Caco-2 (cell line): ENCODE data around the gene COTL1. TPM values are rescaled to one million over a fixed set of nuclear protein-coding genes. Genes with fewer than 3 reads are reported as not detected.
"Not testable (repeated sequence)": the region's sequence is repeated elsewhere in the genome, so short reads cannot be mapped to it uniquely, and the experiment has no call there.

Experiments used
- BruUV-seq: library from RNA; stranded (reverse); fragments of 400-500 nt; replicated peaks from 2 replicates; lab custom pipeline; 2021; lab: Mats Ljungman, UMichigan
- CTCF ChIA-PET: fragments of 300-600 bp; sonication (Branson Sonifier 250); formaldehyde crosslinking; loops from one replicate; lab custom pipeline; 2022; ENCODE audit warnings: antibody characterized with exemption; lab: Charles Lee
- POLR2A ChIA-PET: fragments of 300-600 bp; sonication (Branson Sonifier 250); formaldehyde crosslinking; loops from one replicate; lab custom pipeline; 2022; ENCODE audit warnings: antibody characterized with exemption; lab: Charles Lee
- DNase-seq, 2 experiments: peaks; one replicate each; pipeline versions ENCODE4 v3.0.0 to v3.0.0-alpha.2; 2020 to 2022
- H3K27me3 ChIP-seq: replicated peaks from 2 replicates; pipeline ENCODE4 v1.6.0; 2011; ENCODE audit warnings: low read length; ENCODE audit not compliant: control insufficient read depth, insufficient read depth
- H3K36me3 ChIP-seq: 2 replicates; pipeline ENCODE4 v1.5.1; 2011; ENCODE audit warnings: low read length; ENCODE audit not compliant: control insufficient read depth, insufficient read depth
- H3K4me1 ChIP-seq: fragments of 250-450 bp; sonication (Bioruptor Pico); 2 replicates; pipeline ENCODE4 v1.5.1; 2020; ENCODE audit warnings: mild to moderate bottlenecking
- H3K4me3 ChIP-seq: 2 replicates; pipeline ENCODE4 v1.5.1; 2011; ENCODE audit warnings: low read depth, mild to moderate bottlenecking, control low read depth, low read length
- H3K9me3 ChIP-seq: fragments of 250-450 bp; sonication (Bioruptor Pico); 2 replicates; pipeline ENCODE4 v1.5.1; 2020; ENCODE audit warnings: mild to moderate bottlenecking, moderate library complexity
- H3K27ac Mint-ChIP-seq: one replicate; pipeline ENCODE4 v1.8.0; 2022; ENCODE audit warnings: mixed read lengths; ENCODE audit not compliant: unreplicated experiment
- H3K27me3 Mint-ChIP-seq: one replicate; pipeline ENCODE4 v1.8.0; 2022; ENCODE audit warnings: mixed read lengths; ENCODE audit not compliant: insufficient read depth, unreplicated experiment
- H3K36me3 Mint-ChIP-seq: one replicate; pipeline ENCODE4 v1.8.0; 2022; ENCODE audit warnings: mild to moderate bottlenecking, mixed read lengths; ENCODE audit not compliant: insufficient read depth, unreplicated experiment
- H3K4me1 Mint-ChIP-seq: one replicate; pipeline ENCODE4 v1.8.0; 2022; ENCODE audit warnings: low read depth, mixed read lengths; ENCODE audit not compliant: unreplicated experiment
- H3K4me3 Mint-ChIP-seq: one replicate; pipeline ENCODE4 v1.8.0; 2022; ENCODE audit warnings: mild to moderate bottlenecking, moderate library complexity, mixed read lengths; ENCODE audit not compliant: unreplicated experiment
- H3K9me3 Mint-ChIP-seq: one replicate; pipeline ENCODE4 v1.8.0; 2022; ENCODE audit warnings: mixed read lengths; ENCODE audit not compliant: unreplicated experiment
- intact Hi-C: fragments of 100-400 bp; cut with micrococcal nuclease; formaldehyde crosslinking; loops from one replicate; pipeline ENCODE4 v1.10.0; 2022; ENCODE audit not compliant: unreplicated experiment
- total RNA-seq: library from RNA; stranded (reverse); gene quantifications from 2 replicates; pipeline ENCODE4 v1.2.3, GENCODE V29; 2022
- TF ChIP-seq, protein P1 (sequence below), 2 experiments: fragments of 200-600 bp in 1 of 2; IDR thresholded peaks; 1 replicate in 1 of 2; 2 replicates in 1 of 2; pipeline versions ENCODE4 v1.5.1 to v1.8.0; 2011 to 2022; ENCODE audit warnings: antibody characterized with exemption in 1 of 2, control low read depth in 1 of 2, inconsistent platforms in 1 of 2, low read depth in 1 of 2, low read length in 1 of 2, mild to moderate bottlenecking in 1 of 2, moderate library complexity in 1 of 2; ENCODE audit not compliant: insufficient read depth in 1 of 2, severe bottlenecking in 1 of 2, unreplicated experiment in 1 of 2

Gene COTL1
- total RNA-seq, 1 experiment from 2014 or later = 434 TPM

- Mint-ChIP-seq H3K4me1 (peaks cover 45% of the 10 kb centered on the region), H3K36me3 (peaks cover 56% of the 10 kb centered on the region), H3K4me3 (no peak overlapping the region), H3K27ac (peak overlapping the region; percentile 53), H3K9me3 (no peaks in the 10 kb centered on the region), H3K27me3 (no peaks in the 10 kb centered on the region)
- TF ChIP-seq, protein P1, sequence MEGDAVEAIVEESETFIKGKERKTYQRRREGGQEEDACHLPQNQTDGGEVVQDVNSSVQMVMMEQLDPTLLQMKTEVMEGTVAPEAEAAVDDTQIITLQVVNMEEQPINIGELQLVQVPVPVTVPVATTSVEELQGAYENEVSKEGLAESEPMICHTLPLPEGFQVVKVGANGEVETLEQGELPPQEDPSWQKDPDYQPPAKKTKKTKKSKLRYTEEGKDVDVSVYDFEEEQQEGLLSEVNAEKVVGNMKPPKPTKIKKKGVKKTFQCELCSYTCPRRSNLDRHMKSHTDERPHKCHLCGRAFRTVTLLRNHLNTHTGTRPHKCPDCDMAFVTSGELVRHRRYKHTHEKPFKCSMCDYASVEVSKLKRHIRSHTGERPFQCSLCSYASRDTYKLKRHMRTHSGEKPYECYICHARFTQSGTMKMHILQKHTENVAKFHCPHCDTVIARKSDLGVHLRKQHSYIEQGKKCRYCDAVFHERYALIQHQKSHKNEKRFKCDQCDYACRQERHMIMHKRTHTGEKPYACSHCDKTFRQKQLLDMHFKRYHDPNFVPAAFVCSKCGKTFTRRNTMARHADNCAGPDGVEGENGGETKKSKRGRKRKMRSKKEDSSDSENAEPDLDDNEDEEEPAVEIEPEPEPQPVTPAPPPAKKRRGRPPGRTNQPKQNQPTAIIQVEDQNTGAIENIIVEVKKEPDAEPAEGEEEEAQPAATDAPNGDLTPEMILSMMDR (IDR thresholded peaks at IDR 0.05; ENCODE audit: insufficient read depth in 1 of 2, low read depth in 1 of 2, low read length in 1 of 2, severe bottlenecking in 1 of 2, unreplicated experiment in 1 of 2) = no peak
- peak; percentile 53 to 80 for DNase-seq
- no TSS peak for BruUV-seq
- intact Hi-C loops = loop anchor here (1.0 kb wide), 1 partner anchor 48 kb away; no protein-coding TSS in a partner anchor
- no peaks in the 10 kb centered on the region for H3K9me3 ChIP-seq
- ChIA-PET CTCF (interaction anchor here (0.6 to 1.5 kb wide), 6 partner anchors 10 to 54 kb away, joined by 3 to 4 read pairs (median 4); no protein-coding TSS in a partner anchor), POLR2A (no interaction called here)
- H3K4me1 ChIP-seq = peaks cover 72% of the 10 kb centered on the region
- H3K4me3 ChIP-seq = no peak overlapping the region
- H3K36me3 ChIP-seq = no peaks in the 10 kb centered on the region
- no peaks in the 10 kb centered on the region for H3K27me3 ChIP-seq
Measured at GRCh38 chr16:84559311-84559932, 58.5 kb downstream of the COTL1 start.

GRCh38 chr16:84558850-84559249, 59.0 kb downstream of the COTL1 start:
- CTCF ChIA-PET = interaction anchor here (0.9 to 1.5 kb wide), 4 partner anchors 14 to 53 kb away, joined by 3 to 4 read pairs (median 4); no protein-coding TSS in a partner anchor
- Mint-ChIP-seq H3K36me3 (peaks cover 50% of the 10 kb centered on the region), H3K27ac (peak overlapping the region; percentile 53), H3K4me1 (peaks cover 50% of the 10 kb centered on the region)
- H3K9me3 Mint-ChIP-seq, POLR2A ChIA-PET, H3K4me3 ChIP-seq, BruUV-seq, H3K36me3 ChIP-seq, H3K9me3 ChIP-seq, DNase-seq, H3K27me3 ChIP-seq, H3K27me3 Mint-ChIP-seq, H3K4me3 Mint-ChIP-seq: not testable (repeated sequence)
- H3K4me1 ChIP-seq = peaks cover 72% of the 10 kb centered on the region
- intact Hi-C loops = loop anchor here (1.0 kb wide), 1 partner anchor 48 kb away; no protein-coding TSS in a partner anchor

DNA sequence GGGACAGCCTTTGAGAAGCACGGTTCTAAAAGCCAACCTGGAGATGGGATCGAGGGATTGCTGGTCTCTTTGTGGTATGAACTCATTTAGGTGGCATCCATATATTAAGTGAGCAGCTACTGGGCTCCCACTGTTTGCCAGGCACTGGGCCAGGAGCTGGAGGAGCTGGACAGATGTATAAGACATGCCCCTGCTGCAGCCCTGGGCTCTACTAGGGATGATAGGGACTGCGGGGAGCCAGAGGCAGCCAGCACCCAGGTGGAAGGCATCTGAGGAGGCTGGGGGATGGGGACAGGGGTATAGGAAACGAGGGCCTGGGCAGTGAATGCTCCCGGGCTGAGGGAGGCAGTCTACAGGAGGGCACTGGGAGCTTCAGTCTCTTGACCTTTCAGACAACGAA, 60.4 kb downstream of the COTL1 start:
- peaks cover 55% of the 10 kb centered on the region for H3K4me1 Mint-ChIP-seq

More for the DNA sequence above, 60.4 kb downstream of the COTL1 start:
- peaks cover 37% of the 10 kb centered on the region for H3K36me3 Mint-ChIP-seq
- H3K9me3 Mint-ChIP-seq = no peaks in the 10 kb centered on the region
- TF ChIP-seq, protein P1 (IDR thresholded peaks at IDR 0.05; ENCODE audit: insufficient read depth in 1 of 2, low read depth in 1 of 2, low read length in 1 of 2, severe bottlenecking in 1 of 2, unreplicated experiment in 1 of 2) = no peak
- POLR2A ChIA-PET = interaction anchor here (0.6 kb wide), 1 partner anchor 25 kb away, joined by 4 read pairs; no protein-coding TSS in a partner anchor
- H3K9me3 ChIP-seq = no peaks in the 10 kb centered on the region
- peaks cover 68% of the 10 kb centered on the region for H3K4me1 ChIP-seq
- CTCF ChIA-PET = no interaction called here
- no TSS peak for BruUV-seq
- no peaks in the 10 kb centered on the region for H3K27me3 Mint-ChIP-seq
- no peak overlapping the region for H3K4me3 ChIP-seq
- H3K4me3 Mint-ChIP-seq = no peak overlapping the region
- H3K36me3 ChIP-seq = no peaks in the 10 kb centered on the region
- H3K27ac Mint-ChIP-seq = peak overlapping the region; percentile 53
- no peak for DNase-seq
- intact Hi-C loops = no loop called here
- no peaks in the 10 kb centered on the region for H3K27me3 ChIP-seq
